HCT116 (cell line): ENCODE results near the gene COL5A1. TPM values are rescaled to one million over a fixed set of nuclear protein-coding genes. Genes with fewer than 3 reads are reported as not detected.

ENCODE experiments used
- ATAC-seq: fragments of 200-7000 bp; cut with Tn5 transposase; 2 replicates; pipeline ENCODE4 v1.9.1; 2020; ENCODE audit warnings: mild to moderate bottlenecking, moderate library complexity
- BruUV-seq: library from RNA; stranded (reverse); fragments of 400-500 nt; replicated peaks from 2 replicates; lab custom pipeline; 2021; lab: Mats Ljungman, UMichigan
- CTCF ChIA-PET: fragments of 300-600 bp; sonication (Branson Sonifier 250); formaldehyde crosslinking; loops from one replicate; lab custom pipeline; 2021; ENCODE audit warnings: antibody characterized with exemption; lab: Charles Lee
- POLR2A ChIA-PET: fragments of 300-600, 350-600 bp; sonication (Branson Sonifier 250); formaldehyde crosslinking; loops from one replicate; lab custom pipeline; 2021; ENCODE audit warnings: antibody characterized with exemption; lab: Charles Lee
- RAD21 ChIA-PET, 2 experiments: fragments of 300-600 bp; sonication (Branson Sonifier 250); formaldehyde crosslinking; loops; one replicate each; lab custom pipeline; 2023; ENCODE audit warnings: low total read pairs in 2 of 2; ENCODE audit not compliant: uncharacterized antibody in 2 of 2, unreplicated experiment in 2 of 2, low non-redundant PET in 1 of 2; lab: Charles Lee
- DNase-seq: peaks from one replicate; pipeline ENCODE4 v3.0.0-alpha.2; 2010; ENCODE audit warnings: low read depth, low spot score
- H2AFZ ChIP-seq: fragments of 200-600 bp; shearing (Covaris generic), sonication (generic); 2 replicates; pipeline ENCODE4 v1.6.1; 2017; ENCODE audit warnings: low read depth, mixed run types, mixed read lengths, antibody characterized with exemption, low read length; ENCODE audit not compliant: poor library complexity, severe bottlenecking
- H3K27ac ChIP-seq: 2 replicates; pipeline ENCODE4 v1.5.1; 2012; ENCODE audit warnings: low read depth, low read length
- H3K27me3 ChIP-seq: fragments of 200-600 bp; sonication (generic); 2 replicates; pipeline ENCODE4 v1.6.1; 2016; ENCODE audit warnings: mixed run types, low read length, mixed read lengths; ENCODE audit not compliant: insufficient read depth
- H3K36me3 ChIP-seq, 2 experiments: fragments of 200-500 bp in 1 of 2; fragments of 200-600 bp in 1 of 2; sonication (Bioruptor generic) in 1 of 2; sonication (generic) in 1 of 2; 2 replicates each; pipeline versions ENCODE4 v1.5.1 to v1.6.1; 2014 to 2016; ENCODE audit warnings: low read length in 2 of 2, inconsistent platforms in 1 of 2, mixed read lengths in 1 of 2, mixed run types in 1 of 2; ENCODE audit not compliant: insufficient read depth in 2 of 2, control insufficient read depth in 1 of 2
- H3K4me1 ChIP-seq, 2 experiments: fragments of 200-600 bp in 1 of 2; sonication (generic) in 1 of 2; 2 replicates each; pipeline versions ENCODE4 v1.5.1 to v1.6.1; 2012 to 2017; ENCODE audit warnings: low read length in 2 of 2, inconsistent platforms in 1 of 2, mild to moderate bottlenecking in 1 of 2, mixed read lengths in 1 of 2, mixed run types in 1 of 2, moderate library complexity in 1 of 2; ENCODE audit not compliant: insufficient read depth in 2 of 2, control insufficient read depth in 1 of 2
- H3K4me2 ChIP-seq: fragments of 200-600 bp; sonication (generic); 2 replicates; pipeline ENCODE4 v1.6.1; 2017; ENCODE audit warnings: mixed run types, low read length, mixed read lengths
- H3K4me3 ChIP-seq, 2 experiments: fragments of 200-600 bp in 1 of 2; sonication (generic) in 1 of 2; replicated peaks in 1 of 2; 2 replicates each; pipeline ENCODE4 v1.5.1; 2011 to 2016; ENCODE audit warnings: low read length in 2 of 2, control low read depth in 1 of 2, low read depth in 1 of 2, mild to moderate bottlenecking in 1 of 2, mixed read lengths in 1 of 2, mixed run types in 1 of 2
- H3K79me2 ChIP-seq: fragments of 200-600 bp; sonication (generic); 2 replicates; pipeline ENCODE4 v1.6.1; 2017; ENCODE audit warnings: mild to moderate bottlenecking, mixed run types, low read length, moderate library complexity, mixed read lengths; ENCODE audit not compliant: insufficient read depth
- H3K9ac ChIP-seq: fragments of 200-600 bp; sonication (generic); 2 replicates; pipeline ENCODE4 v1.6.1; 2016; ENCODE audit warnings: low read length, mixed read lengths
- H3K9me2 ChIP-seq: fragments of 200-600 bp; sonication (generic), shearing (Covaris generic); 2 replicates; pipeline ENCODE4 v1.6.1; 2017; ENCODE audit warnings: mixed run types, mild to moderate bottlenecking, moderate library complexity; ENCODE audit not compliant: insufficient read depth
- H3K9me3 ChIP-seq, 2 experiments: fragments of 200-500 bp in 1 of 2; fragments of 200-600 bp in 1 of 2; sonication (Bioruptor generic) in 1 of 2; sonication (generic) in 1 of 2; 2 replicates each; pipeline ENCODE4 v1.6.1; 2014 to 2017; ENCODE audit warnings: low read length in 2 of 2, mixed read lengths in 2 of 2, inconsistent platforms in 1 of 2, low read depth in 1 of 2, mild to moderate bottlenecking in 1 of 2, mixed run types in 1 of 2, moderate library complexity in 1 of 2; ENCODE audit not compliant: control insufficient read depth in 1 of 2, insufficient read depth in 1 of 2
- H4K20me1 ChIP-seq: fragments of 200-600 bp; sonication (generic), shearing (Covaris generic); 2 replicates; pipeline ENCODE4 v1.6.1; 2017; ENCODE audit warnings: mixed run types, mild to moderate bottlenecking, moderate library complexity; ENCODE audit not compliant: insufficient read depth
- CBX3 ChIP-seq: IDR thresholded peaks from 2 replicates; pipeline ENCODE4 v1.6.1; 2012; ENCODE audit warnings: low read depth
- CEBPB ChIP-seq: IDR thresholded peaks from 2 replicates; pipeline ENCODE4 v1.6.1; 2012; ENCODE audit warnings: low read depth
- EGR1 ChIP-seq: IDR thresholded peaks from 2 replicates; pipeline ENCODE4 v1.6.1; 2012; ENCODE audit warnings: low read depth
- ELF1 ChIP-seq: IDR thresholded peaks from 2 replicates; pipeline ENCODE4 v1.6.1; 2012; ENCODE audit warnings: low read depth, borderline replicate concordance
- FOSL1 ChIP-seq: IDR thresholded peaks from 2 replicates; pipeline ENCODE4 v1.6.1; 2012; ENCODE audit warnings: low read depth
- JUND ChIP-seq: IDR thresholded peaks from 2 replicates; pipeline ENCODE4 v1.6.1; 2012
- POLR2A ChIP-seq: IDR thresholded peaks from 2 replicates; pipeline ENCODE4 v1.7.0; 2011; ENCODE audit warnings: borderline replicate concordance; ENCODE audit not compliant: insufficient read depth, insufficient read length; ENCODE audit errors: extremely low read depth
- POLR2AphosphoS5 ChIP-seq: IDR thresholded peaks from 2 replicates; pipeline ENCODE4 v1.6.1; 2011; ENCODE audit warnings: mild to moderate bottlenecking, low read depth, low read length, moderate library complexity
- RAD21 ChIP-seq: IDR thresholded peaks from 2 replicates; pipeline ENCODE4 v1.6.1; 2012; ENCODE audit warnings: low read depth, mild to moderate bottlenecking
- SIN3A ChIP-seq: IDR thresholded peaks from 2 replicates; pipeline ENCODE4 v1.6.1; 2012; ENCODE audit warnings: low read depth
- SRF ChIP-seq: IDR thresholded peaks from 2 replicates; pipeline ENCODE4 v1.6.1; 2012; ENCODE audit warnings: low read depth
- TCF7L2 ChIP-seq: IDR thresholded peaks from 2 replicates; pipeline ENCODE4 v1.7.0; 2011; ENCODE audit warnings: borderline replicate concordance, inconsistent platforms; ENCODE audit not compliant: insufficient read depth, insufficient read length; ENCODE audit errors: extremely low read depth
- YY1 ChIP-seq: IDR thresholded peaks from 2 replicates; pipeline ENCODE4 v1.6.1; 2011; ENCODE audit warnings: low read length, low read depth, moderate library complexity, mild to moderate bottlenecking; ENCODE audit not compliant: insufficient replicate concordance; ENCODE audit errors: extremely low read depth
- ZNF274 ChIP-seq: fragments of 200-500 bp; sonication (Bioruptor generic); IDR thresholded peaks from 2 replicates; pipeline ENCODE4 v1.6.1; 2014; ENCODE audit warnings: mild to moderate bottlenecking, low read depth, low read length, inconsistent platforms
- intact Hi-C: fragments of 100-400 bp; cut with micrococcal nuclease; formaldehyde crosslinking; loops from 2 replicates; pipeline ENCODE4 v1.10.0; 2022
- total RNA-seq: library from RNA; stranded (reverse); gene quantifications from one replicate; pipeline ENCODE4 v1.2.1, GENCODE V29; 2021; ENCODE audit not compliant: unreplicated experiment
- TF ChIP-seq, protein P1 (sequence below), 3 experiments: fragments of 200-600 bp in 1 of 3; sonication (generic) in 1 of 3; IDR thresholded peaks in 2 of 3; conservative IDR thresholded peaks in 1 of 3; 2 replicates each; pipeline ENCODE4 v1.5.1; 2012 to 2017; ENCODE audit warnings: low read depth in 2 of 3, low read length in 2 of 3, antibody characterized with exemption in 1 of 3, borderline replicate concordance in 1 of 3, control low read depth in 1 of 3, mild to moderate bottlenecking in 1 of 3, mixed read lengths in 1 of 3, mixed run types in 1 of 3, moderate library complexity in 1 of 3; ENCODE audit not compliant: insufficient read depth in 1 of 3
- TF ChIP-seq, protein P2 (sequence below): IDR thresholded peaks from 2 replicates; pipeline ENCODE4 v1.6.1; 2011; ENCODE audit warnings: mild to moderate bottlenecking, low read length, moderate library complexity; ENCODE audit not compliant: insufficient replicate concordance; ENCODE audit errors: extremely low read depth
- TF ChIP-seq, protein P3 (sequence below): IDR thresholded peaks from 2 replicates; pipeline ENCODE4 v1.6.1; 2012

Gene COL5A1
- total RNA-seq, 1 experiment from 2014 or later, result 0.30 TPM

DNA sequence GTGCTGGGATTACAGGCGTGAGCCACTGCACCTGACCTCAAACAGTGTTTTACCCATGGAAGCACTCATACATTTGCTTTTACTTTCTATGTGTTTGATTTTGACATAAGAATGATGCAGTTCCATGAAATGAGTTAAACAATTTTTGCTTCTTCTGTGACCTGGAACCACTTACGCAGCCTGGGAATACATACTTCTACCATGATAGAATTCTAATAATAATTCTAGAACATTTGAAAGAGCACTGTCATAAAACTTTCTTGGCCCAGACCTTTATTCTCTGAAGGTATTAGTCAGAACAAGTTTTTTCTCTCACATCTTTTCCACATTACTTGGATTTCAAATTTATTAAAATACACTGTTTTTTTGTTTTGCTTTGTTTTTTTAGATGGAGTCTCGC is 25.3 kb upstream of the COL5A1 start:
- no peak overlapping the region for H3K9ac ChIP-seq
- BruUV-seq, result no TSS peak
- no peak overlapping the region for H3K4me2 ChIP-seq
- ChIA-PET RAD21 (no interaction called here), POLR2A (no interaction called here), CTCF (no interaction called here)
- peaks cover 8 to 23% of the 10 kb centered on the region in 2 experiments; a peak in 3 of 4 replicates for H3K9me3 ChIP-seq
- ATAC-seq, result no peak
- H3K4me1 ChIP-seq, result no peaks in the 10 kb centered on the region
- H3K27ac ChIP-seq, result no peak overlapping the region
- no peak for DNase-seq
- no peaks in the 10 kb centered on the region for H4K20me1 ChIP-seq
- no peak overlapping the region for H3K4me3 ChIP-seq
- H2AFZ ChIP-seq, result no peak overlapping the region
- H3K27me3 ChIP-seq, result no peaks in the 10 kb centered on the region
- no peaks in the 10 kb centered on the region for H3K36me3 ChIP-seq
- H3K79me2 ChIP-seq, result no peaks in the 10 kb centered on the region
- intact Hi-C loops, result no loop called here
- TF ChIP-seq POLR2A, result no peak
- no peak for TF ChIP-seq CEBPB
- TF ChIP-seq JUND, result no peak
- no peak for TF ChIP-seq ZNF274
- TF ChIP-seq, protein P1, sequence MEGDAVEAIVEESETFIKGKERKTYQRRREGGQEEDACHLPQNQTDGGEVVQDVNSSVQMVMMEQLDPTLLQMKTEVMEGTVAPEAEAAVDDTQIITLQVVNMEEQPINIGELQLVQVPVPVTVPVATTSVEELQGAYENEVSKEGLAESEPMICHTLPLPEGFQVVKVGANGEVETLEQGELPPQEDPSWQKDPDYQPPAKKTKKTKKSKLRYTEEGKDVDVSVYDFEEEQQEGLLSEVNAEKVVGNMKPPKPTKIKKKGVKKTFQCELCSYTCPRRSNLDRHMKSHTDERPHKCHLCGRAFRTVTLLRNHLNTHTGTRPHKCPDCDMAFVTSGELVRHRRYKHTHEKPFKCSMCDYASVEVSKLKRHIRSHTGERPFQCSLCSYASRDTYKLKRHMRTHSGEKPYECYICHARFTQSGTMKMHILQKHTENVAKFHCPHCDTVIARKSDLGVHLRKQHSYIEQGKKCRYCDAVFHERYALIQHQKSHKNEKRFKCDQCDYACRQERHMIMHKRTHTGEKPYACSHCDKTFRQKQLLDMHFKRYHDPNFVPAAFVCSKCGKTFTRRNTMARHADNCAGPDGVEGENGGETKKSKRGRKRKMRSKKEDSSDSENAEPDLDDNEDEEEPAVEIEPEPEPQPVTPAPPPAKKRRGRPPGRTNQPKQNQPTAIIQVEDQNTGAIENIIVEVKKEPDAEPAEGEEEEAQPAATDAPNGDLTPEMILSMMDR (IDR thresholded peaks at IDR 0.05 in 2 of 3, conservative IDR thresholded peaks at IDR 0.05 in 1 of 3; ENCODE audit: borderline replicate concordance in 1 of 3, insufficient read depth in 1 of 3, low read depth in 2 of 3, low read length in 2 of 3), result no peak
- TF ChIP-seq POLR2AphosphoS5, result no peak
- no peak for TF ChIP-seq SRF
- no peak for TF ChIP-seq CBX3
- TF ChIP-seq SIN3A, result no peak
- TF ChIP-seq RAD21, result no peak
- no peak for TF ChIP-seq ELF1
- TF ChIP-seq, protein P2, sequence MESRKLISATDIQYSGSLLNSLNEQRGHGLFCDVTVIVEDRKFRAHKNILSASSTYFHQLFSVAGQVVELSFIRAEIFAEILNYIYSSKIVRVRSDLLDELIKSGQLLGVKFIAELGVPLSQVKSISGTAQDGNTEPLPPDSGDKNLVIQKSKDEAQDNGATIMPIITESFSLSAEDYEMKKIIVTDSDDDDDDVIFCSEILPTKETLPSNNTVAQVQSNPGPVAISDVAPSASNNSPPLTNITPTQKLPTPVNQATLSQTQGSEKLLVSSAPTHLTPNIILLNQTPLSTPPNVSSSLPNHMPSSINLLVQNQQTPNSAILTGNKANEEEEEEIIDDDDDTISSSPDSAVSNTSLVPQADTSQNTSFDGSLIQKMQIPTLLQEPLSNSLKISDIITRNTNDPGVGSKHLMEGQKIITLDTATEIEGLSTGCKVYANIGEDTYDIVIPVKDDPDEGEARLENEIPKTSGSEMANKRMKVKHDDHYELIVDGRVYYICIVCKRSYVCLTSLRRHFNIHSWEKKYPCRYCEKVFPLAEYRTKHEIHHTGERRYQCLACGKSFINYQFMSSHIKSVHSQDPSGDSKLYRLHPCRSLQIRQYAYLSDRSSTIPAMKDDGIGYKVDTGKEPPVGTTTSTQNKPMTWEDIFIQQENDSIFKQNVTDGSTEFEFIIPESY, result no peak
- TF ChIP-seq YY1, result no peak
- TF ChIP-seq, protein P3, sequence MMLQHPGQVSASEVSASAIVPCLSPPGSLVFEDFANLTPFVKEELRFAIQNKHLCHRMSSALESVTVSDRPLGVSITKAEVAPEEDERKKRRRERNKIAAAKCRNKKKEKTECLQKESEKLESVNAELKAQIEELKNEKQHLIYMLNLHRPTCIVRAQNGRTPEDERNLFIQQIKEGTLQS, result no peak
- no peak for TF ChIP-seq EGR1
- TF ChIP-seq FOSL1, result no peak
- TF ChIP-seq TCF7L2, result no peak
- no peaks in the 10 kb centered on the region for H3K9me2 ChIP-seq
